ENCODE results near the gene CASP8. TPM values are rescaled to one million over a fixed set of nuclear protein-coding genes. Genes with fewer than 3 reads are reported as not detected.
"Not testable (repeated sequence)": the region's sequence is repeated elsewhere in the genome, so short reads cannot be mapped to it uniquely, and the experiment has no call there.

The CASP8 gene
- total RNA-seq, 1 donor from 2014 or later: 2.5 TPM

- DNase-seq (ENCODE audit: low read depth, low spot score): no peak
- H3K27me3 Mint-ChIP-seq (ENCODE audit: low read depth): no peaks in the 10 kb centered on the region
Observed at GRCh38 chr2:201237486-201238123, 22.7 kb upstream of the CASP8 start.

GRCh38 chr2:201239167-201239935, 21.0 kb upstream of the CASP8 start:
- not testable (repeated sequence) for H3K36me3 Mint-ChIP-seq (ENCODE audit: low read depth); H3K27ac Mint-ChIP-seq (ENCODE audit: unreplicated experiment); DNase-seq (ENCODE audit: low read depth, low spot score); H3K27me3 Mint-ChIP-seq (ENCODE audit: low read depth); H3K9me3 Mint-ChIP-seq; H3K4me1 Mint-ChIP-seq; H3K4me3 Mint-ChIP-seq

More at GRCh38 chr2:201237486-201238123, 22.7 kb upstream of the CASP8 start:
- Mint-ChIP-seq H3K27ac (ENCODE audit: unreplicated experiment) (no peak overlapping the region), H3K36me3 (ENCODE audit: low read depth) (no peaks in the 10 kb centered on the region), H3K4me3 (no peak overlapping the region), H3K4me1 (peaks cover 8% of the 10 kb centered on the region), H3K9me3 (peaks cover 9% of the 10 kb centered on the region)
- no peak for TF ChIP-seq CTCF (conservative IDR thresholded peaks at IDR 0.05)

- TF ChIP-seq CTCF (conservative IDR thresholded peaks at IDR 0.05): no peak
- Mint-ChIP-seq H3K9me3 (peaks cover 9% of the 10 kb centered on the region), H3K27ac (ENCODE audit: unreplicated experiment) (no peak overlapping the region), H3K27me3 (ENCODE audit: low read depth) (no peaks in the 10 kb centered on the region), H3K4me1 (no peaks in the 10 kb centered on the region), H3K36me3 (ENCODE audit: low read depth) (no peaks in the 10 kb centered on the region), H3K4me3 (no peak overlapping the region)
- no peak for DNase-seq (ENCODE audit: low read depth, low spot score)
Observed at GRCh38 chr2:201242571-201243277, 17.6 kb upstream of the CASP8 start.

- H3K27ac Mint-ChIP-seq (ENCODE audit: unreplicated experiment): no peak overlapping the region
- DNase-seq (ENCODE audit: low read depth, low spot score): no peak
- TF ChIP-seq CTCF (conservative IDR thresholded peaks at IDR 0.05): no peak
Observed at GRCh38 chr2:201244829-201245228, 15.5 kb upstream of the CASP8 start.

GRCh38 chr2:201246280-201246679, 14.1 kb upstream of the CASP8 start:
- no peak for DNase-seq (ENCODE audit: low read depth, low spot score)
- Mint-ChIP-seq H3K9me3 (peaks cover 7% of the 10 kb centered on the region), H3K27ac (ENCODE audit: unreplicated experiment) (no peak overlapping the region)

More at GRCh38 chr2:201244829-201245228, 15.5 kb upstream of the CASP8 start:
- Mint-ChIP-seq H3K27me3 (ENCODE audit: low read depth) (no peaks in the 10 kb centered on the region), H3K4me1 (no peaks in the 10 kb centered on the region), H3K9me3 (peaks cover 9% of the 10 kb centered on the region), H3K36me3 (ENCODE audit: low read depth) (no peaks in the 10 kb centered on the region), H3K4me3 (no peak overlapping the region)

More at GRCh38 chr2:201246280-201246679, 14.1 kb upstream of the CASP8 start:
- TF ChIP-seq CTCF (conservative IDR thresholded peaks at IDR 0.05): no peak
- Mint-ChIP-seq H3K36me3 (ENCODE audit: low read depth) (no peaks in the 10 kb centered on the region), H3K4me3 (no peak overlapping the region), H3K4me1 (no peaks in the 10 kb centered on the region), H3K27me3 (ENCODE audit: low read depth) (no peaks in the 10 kb centered on the region)
